Activated CD4-positive, alpha-beta T cell treated with anti-CD3 and anti-CD28 coated beads for 36 hours (primary cell): ENCODE measurements around the gene CSRNP3. TPM values are rescaled to one million over a fixed set of nuclear protein-coding genes. Genes with fewer than 3 reads are reported as not detected.

ENCODE experiments used
- ATAC-seq: fragments of 200-7000 bp; cut with Tn5 transposase; one replicate; pipeline ENCODE4 v1.10.0; 2021; ENCODE audit warnings: mild to moderate bottlenecking, moderate library complexity
- CTCF ChIA-PET: fragments of 350-600 bp; sonication (Branson Sonifier 250); formaldehyde crosslinking; loops from one replicate; lab custom pipeline; 2021; ENCODE audit warnings: antibody characterized with exemption; lab: Charles Lee
- POLR2A ChIA-PET: fragments of 350-600 bp; sonication (Branson Sonifier 250); formaldehyde crosslinking; loops from one replicate; lab custom pipeline; 2021; ENCODE audit warnings: antibody characterized with exemption, inconsistent platforms; lab: Charles Lee
- DNase-seq: peaks from one replicate; pipeline ENCODE4 v3.0.0-alpha.2; 2020
- H3K27ac Mint-ChIP-seq: one replicate; pipeline ENCODE4 v1.8.0; 2021; ENCODE audit warnings: mixed read lengths
- H3K27me3 Mint-ChIP-seq: one replicate; pipeline ENCODE4 v1.8.0; 2021; ENCODE audit warnings: mixed read lengths
- H3K36me3 Mint-ChIP-seq: one replicate; pipeline ENCODE4 v1.8.0; 2021; ENCODE audit warnings: low read depth, mixed read lengths
- H3K4me1 Mint-ChIP-seq: one replicate; pipeline ENCODE4 v1.8.0; 2021; ENCODE audit warnings: mixed read lengths
- H3K4me3 Mint-ChIP-seq: one replicate; pipeline ENCODE4 v1.8.0; 2021; ENCODE audit warnings: mild to moderate bottlenecking, moderate library complexity, mixed read lengths
- H3K9me3 Mint-ChIP-seq: one replicate; pipeline ENCODE4 v1.8.0; 2021; ENCODE audit warnings: low read depth, mixed read lengths
- intact Hi-C, 2 experiments: fragments of 100-400 bp; cut with DNase I in 1 of 2; cut with micrococcal nuclease in 1 of 2; formaldehyde crosslinking; loops; one replicate each; pipeline versions ENCODE4 v1.14.2 to v1.15.1; 2022 to 2024; cut with DNase I, micrococcal nuclease
- total RNA-seq, 2 experiments: library from RNA; stranded (reverse); gene quantifications; one replicate each; pipeline ENCODE4 v1.2.3, GENCODE V29; 2021

The CSRNP3 gene
- total RNA-seq, 2 experiments from 2014 or later: not detected

DNA sequence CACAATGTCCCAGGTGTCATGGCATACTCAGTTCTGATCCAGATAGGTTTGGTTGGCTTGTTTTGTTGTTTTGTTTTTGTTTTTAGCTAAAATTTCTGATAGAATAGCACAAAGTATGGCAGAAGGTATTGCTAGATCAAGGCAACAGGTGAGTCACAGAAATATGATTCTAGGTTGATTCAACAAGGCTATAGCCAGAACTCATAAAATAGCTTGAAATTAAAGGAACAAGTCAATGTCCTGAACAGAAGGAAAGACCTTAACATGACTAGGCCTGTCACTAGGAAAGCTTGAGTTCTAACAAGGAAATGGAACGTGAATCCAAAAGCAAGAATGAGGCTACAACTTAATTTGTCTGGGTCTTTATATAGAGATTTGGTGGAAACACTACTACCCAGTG lies 167.5 kb downstream of the CSRNP3 start:
- H3K27ac Mint-ChIP-seq: no peak overlapping the region
- no peaks in the 10 kb centered on the region for H3K9me3 Mint-ChIP-seq
- no peaks in the 10 kb centered on the region for H3K4me1 Mint-ChIP-seq
- no peaks in the 10 kb centered on the region for H3K36me3 Mint-ChIP-seq
- H3K4me3 Mint-ChIP-seq: no peak overlapping the region
- POLR2A ChIA-PET: no interaction called here
- DNase-seq: no peak
- H3K27me3 Mint-ChIP-seq: no peaks in the 10 kb centered on the region
- intact Hi-C loops: no loop called here
- ATAC-seq: no peak
- CTCF ChIA-PET: no interaction called here

DNA sequence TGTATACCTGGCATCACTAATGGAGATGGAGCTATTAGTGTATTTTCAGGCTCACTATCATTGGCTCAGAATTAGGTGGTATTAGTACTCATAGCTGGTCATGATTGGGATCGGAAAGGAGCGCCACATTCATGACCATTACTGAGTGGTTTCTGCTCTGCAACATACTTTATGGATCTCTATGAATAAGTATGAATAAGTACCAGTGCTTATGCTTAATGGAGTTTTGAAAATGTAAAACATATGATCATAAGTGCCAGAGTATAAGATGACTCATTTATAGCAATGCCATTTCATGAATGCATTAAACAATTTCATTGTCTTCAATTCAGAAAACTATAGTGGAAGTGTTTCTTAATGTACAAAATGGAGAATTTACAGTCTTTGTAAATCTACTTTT lies 167.9 kb downstream of the CSRNP3 start:
- no peak overlapping the region for H3K4me3 Mint-ChIP-seq
- no peak overlapping the region for H3K27ac Mint-ChIP-seq
- intact Hi-C loops: no loop called here
- H3K27me3 Mint-ChIP-seq: no peaks in the 10 kb centered on the region
- POLR2A ChIA-PET: no interaction called here
- ATAC-seq (no peak), DNase-seq (no peak)
- CTCF ChIA-PET: no interaction called here
- no peaks in the 10 kb centered on the region for H3K4me1 Mint-ChIP-seq
- no peaks in the 10 kb centered on the region for H3K9me3 Mint-ChIP-seq
- H3K36me3 Mint-ChIP-seq: no peaks in the 10 kb centered on the region

DNA sequence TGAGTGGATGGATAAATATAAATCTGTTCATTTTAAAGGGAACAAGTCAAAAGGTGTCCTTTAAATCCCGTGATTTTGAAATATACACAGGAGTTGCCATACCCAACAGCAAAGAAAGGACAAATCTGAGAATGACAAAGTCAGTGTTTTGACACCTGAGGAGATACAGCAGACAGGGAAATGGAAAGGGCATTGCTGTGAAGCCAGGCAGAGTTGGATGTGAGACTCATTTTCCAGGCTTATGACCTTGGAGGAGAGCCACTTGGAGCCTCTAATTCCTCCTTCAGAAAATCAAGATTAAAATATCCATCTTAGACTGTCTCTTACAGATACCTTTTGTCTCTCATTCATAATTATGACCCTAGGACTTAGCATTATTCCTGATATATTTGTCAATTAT lies 170.0 kb downstream of the CSRNP3 start:
- Mint-ChIP-seq H3K27ac (no peak overlapping the region), H3K9me3 (no peaks in the 10 kb centered on the region), H3K36me3 (no peaks in the 10 kb centered on the region), H3K27me3 (no peaks in the 10 kb centered on the region), H3K4me1 (no peaks in the 10 kb centered on the region), H3K4me3 (no peak overlapping the region)
- DNase-seq (no peak), ATAC-seq (no peak)
- ChIA-PET POLR2A (no interaction called here), CTCF (no interaction called here)
- intact Hi-C loops: no loop called here

DNA sequence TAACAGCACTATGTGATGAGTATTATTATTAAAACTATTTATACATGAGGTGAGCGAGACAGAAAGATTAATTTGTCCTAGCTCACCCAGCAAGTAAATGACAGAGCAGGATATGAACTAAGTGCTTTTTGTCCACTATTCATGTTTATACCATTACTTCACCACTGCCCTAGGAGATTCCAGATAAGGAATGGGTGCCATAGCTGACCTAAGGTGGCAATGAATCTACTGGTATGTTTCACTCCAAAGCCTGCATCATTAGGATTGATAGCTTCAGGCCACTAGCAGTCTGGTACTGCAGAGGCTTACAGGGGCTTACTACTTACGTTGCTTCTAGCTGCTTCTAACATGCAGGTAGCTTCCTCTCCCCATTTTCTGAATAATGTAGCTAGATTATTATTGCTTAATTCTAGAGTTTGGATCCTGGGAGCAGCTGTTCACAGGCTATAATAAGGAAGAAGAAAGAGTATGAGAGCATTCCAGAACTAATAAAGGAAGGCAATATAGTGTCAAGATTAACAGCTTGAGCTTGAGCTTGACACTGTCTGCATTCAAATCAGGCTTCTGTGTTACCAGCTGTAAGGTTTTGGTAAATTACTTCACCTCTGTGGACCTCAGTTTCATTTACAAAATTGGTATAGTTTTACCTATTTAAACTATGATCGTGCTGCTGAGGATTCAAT lies 170.9 kb downstream of the CSRNP3 start:
- Mint-ChIP-seq H3K9me3 (no peaks in the 10 kb centered on the region), H3K4me3 (no peak overlapping the region), H3K36me3 (no peaks in the 10 kb centered on the region), H3K27me3 (no peaks in the 10 kb centered on the region), H3K27ac (no peak overlapping the region), H3K4me1 (no peaks in the 10 kb centered on the region)
- intact Hi-C loops: no loop called here
- CTCF ChIA-PET: interaction anchor here (0.7 to 1.2 kb wide), 2 partner anchors 10 to 18 kb away, joined by 3 read pairs; no protein-coding TSS in a partner anchor
- POLR2A ChIA-PET: no interaction called here
- ATAC-seq: no peak
- DNase-seq: no peak

DNA sequence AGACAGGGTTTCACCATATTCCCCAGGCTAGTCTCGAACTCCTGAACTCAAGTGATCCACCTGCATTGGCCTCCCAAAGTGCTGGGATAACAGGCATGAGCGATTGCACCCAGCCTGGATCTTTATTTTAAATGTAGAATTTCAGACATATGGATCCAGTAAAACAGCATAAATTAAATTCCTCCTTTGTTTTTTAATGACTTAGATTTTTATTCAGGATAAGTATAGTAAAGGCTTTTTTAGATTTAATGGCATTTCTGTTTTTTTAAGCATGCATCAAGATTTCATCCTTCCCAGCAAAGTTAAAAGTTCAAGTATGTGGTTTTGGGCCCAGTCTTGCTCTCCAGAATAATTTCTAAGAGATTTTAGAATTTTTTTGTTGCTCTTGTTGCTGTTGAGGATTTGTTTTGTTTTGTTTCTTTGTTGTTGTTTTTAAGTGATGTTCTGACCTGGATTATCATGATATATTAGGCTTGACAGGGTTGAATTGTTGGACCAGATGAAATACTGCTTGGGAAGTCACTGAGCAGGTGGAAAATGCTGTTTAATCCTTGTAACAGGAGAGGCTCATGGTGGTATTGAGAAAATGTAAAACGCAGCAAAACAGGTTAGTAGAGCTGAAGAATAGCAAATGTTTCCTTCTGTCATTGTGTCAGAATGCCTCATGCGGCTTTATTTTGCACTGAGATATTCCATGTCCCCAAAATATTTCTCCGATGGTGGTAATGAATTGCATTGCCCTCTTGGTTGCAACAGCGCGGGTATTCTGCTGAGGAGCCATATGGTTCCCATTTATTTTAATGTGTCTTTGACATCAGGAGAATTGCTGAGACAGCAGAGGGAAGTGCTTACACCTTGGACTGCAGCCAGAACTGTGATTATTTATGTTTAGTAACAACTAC lies 176.7 kb downstream of the CSRNP3 start:
- Mint-ChIP-seq H3K4me1 (no peaks in the 10 kb centered on the region), H3K9me3 (no peaks in the 10 kb centered on the region), H3K36me3 (no peaks in the 10 kb centered on the region), H3K27ac (no peak overlapping the region), H3K4me3 (no peak overlapping the region), H3K27me3 (no peaks in the 10 kb centered on the region)
- DNase-seq: no peak
- ChIA-PET POLR2A (no interaction called here), CTCF (interaction anchor here (0.8 kb wide), 1 partner anchor 52 kb away, joined by 4 read pairs; no protein-coding TSS in a partner anchor)
- no peak for ATAC-seq
- intact Hi-C loops: no loop called here

DNA sequence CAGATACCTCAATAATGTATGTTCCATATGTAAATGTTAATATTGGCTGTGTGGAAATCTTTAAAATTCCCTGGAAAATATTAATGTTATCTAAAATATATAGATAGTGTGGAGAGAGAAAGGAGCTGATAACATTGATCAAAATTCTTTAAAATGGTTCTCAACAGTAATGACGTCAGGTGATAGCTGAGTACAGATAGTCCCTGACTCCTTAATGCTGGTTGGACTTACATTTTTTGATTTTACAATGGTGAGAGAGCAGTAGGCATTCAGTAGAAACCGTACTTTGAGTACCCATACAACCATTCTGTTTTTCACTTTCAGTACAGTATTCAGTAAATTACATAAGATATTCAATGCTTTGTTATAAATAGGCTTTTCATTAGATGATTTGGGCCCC lies 177.9 kb downstream of the CSRNP3 start:
- Mint-ChIP-seq H3K4me3 (no peak overlapping the region), H3K36me3 (no peaks in the 10 kb centered on the region), H3K27me3 (no peaks in the 10 kb centered on the region), H3K4me1 (no peaks in the 10 kb centered on the region), H3K9me3 (no peaks in the 10 kb centered on the region), H3K27ac (no peak overlapping the region)
- no peak for ATAC-seq
- intact Hi-C loops: no loop called here
- POLR2A ChIA-PET: interaction anchor here (0.7 kb wide), 1 partner anchor 279 kb away, joined by 3 read pairs; no protein-coding TSS in a partner anchor
- CTCF ChIA-PET: no interaction called here
- no peak for DNase-seq

DNA sequence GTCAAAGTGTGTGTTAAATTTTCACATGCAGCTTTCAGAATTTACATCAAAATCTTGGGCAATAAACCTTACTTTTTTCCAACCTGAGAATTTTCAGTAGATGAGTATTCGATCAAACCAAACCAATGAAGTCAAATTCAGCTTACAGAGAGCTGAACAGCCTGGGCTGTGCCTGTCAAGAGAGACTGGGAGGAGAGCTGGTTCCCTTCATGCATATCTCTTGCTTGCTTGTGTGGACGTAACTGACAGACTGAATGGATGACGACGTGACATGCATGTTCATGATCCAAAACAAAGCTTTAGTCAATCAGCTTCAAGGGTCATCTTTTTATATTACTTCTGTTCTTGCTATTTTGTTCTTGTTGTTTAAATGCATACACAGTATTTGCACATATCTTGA lies 179.3 kb downstream of the CSRNP3 start:
- POLR2A ChIA-PET: no interaction called here
- Mint-ChIP-seq H3K36me3 (no peaks in the 10 kb centered on the region), H3K27me3 (no peaks in the 10 kb centered on the region), H3K9me3 (no peaks in the 10 kb centered on the region), H3K4me3 (no peak overlapping the region), H3K4me1 (no peaks in the 10 kb centered on the region), H3K27ac (no peak overlapping the region)
- ATAC-seq (no peak), DNase-seq (no peak)
- CTCF ChIA-PET: no interaction called here
- intact Hi-C loops: no loop called here

DNA sequence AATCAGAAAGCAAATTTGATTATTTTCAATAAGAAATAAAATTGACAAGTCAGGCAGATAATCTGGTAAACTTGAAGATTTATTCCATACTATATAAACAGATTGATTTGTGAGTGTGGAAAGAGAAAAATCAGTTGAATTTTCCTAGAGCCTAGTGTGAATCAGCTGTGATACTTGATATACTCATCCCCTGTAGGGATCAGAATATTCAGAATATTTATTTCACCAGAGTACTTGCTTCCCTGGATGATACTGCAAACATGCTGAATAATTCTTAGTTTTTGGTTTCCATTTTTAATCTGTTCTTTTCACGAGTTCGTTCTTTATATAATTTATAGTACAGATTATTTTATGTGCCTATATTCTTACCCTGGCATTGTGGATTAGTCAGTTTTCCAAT lies 181.7 kb downstream of the CSRNP3 start:
- no peak overlapping the region for H3K27ac Mint-ChIP-seq
- DNase-seq (no peak), ATAC-seq (no peak)
- intact Hi-C loops: no loop called here
- H3K27me3 Mint-ChIP-seq: no peaks in the 10 kb centered on the region
- H3K36me3 Mint-ChIP-seq: no peaks in the 10 kb centered on the region
- POLR2A ChIA-PET: no interaction called here
- CTCF ChIA-PET: interaction anchor here (0.6 to 1.1 kb wide), 3 partner anchors 11 to 412 kb away, joined by 3 to 4 read pairs (median 3); no protein-coding TSS in a partner anchor
- no peaks in the 10 kb centered on the region for H3K4me1 Mint-ChIP-seq
- no peak overlapping the region for H3K4me3 Mint-ChIP-seq
- H3K9me3 Mint-ChIP-seq: no peaks in the 10 kb centered on the region

DNA sequence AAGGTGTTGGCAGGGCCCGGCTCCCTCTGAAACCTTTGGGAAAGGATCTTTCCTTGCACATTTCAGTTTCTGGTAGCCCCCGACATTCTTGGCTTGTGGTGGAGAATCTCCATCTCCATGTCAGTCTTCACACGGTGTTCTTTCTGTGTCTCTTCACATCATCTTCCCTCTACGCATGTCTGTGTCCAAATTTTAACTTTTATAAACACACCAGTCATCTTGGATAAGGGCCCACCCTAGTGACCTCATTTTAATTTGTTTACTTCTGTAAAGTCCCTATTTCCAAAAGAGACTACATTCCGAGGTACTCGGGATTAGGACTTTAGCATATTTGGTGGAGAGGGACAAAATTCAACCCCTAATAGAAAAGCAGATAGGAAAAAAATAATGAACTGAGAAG lies 186.2 kb downstream of the CSRNP3 start:
- intact Hi-C loops: no loop called here
- H3K9me3 Mint-ChIP-seq: no peaks in the 10 kb centered on the region
- H3K36me3 Mint-ChIP-seq: no peaks in the 10 kb centered on the region
- peaks cover 6% of the 10 kb centered on the region for H3K27me3 Mint-ChIP-seq
- H3K4me1 Mint-ChIP-seq: no peaks in the 10 kb centered on the region
- H3K4me3 Mint-ChIP-seq: no peak overlapping the region
- no peak overlapping the region for H3K27ac Mint-ChIP-seq
- DNase-seq (no peak), ATAC-seq (no peak)
- CTCF ChIA-PET: no interaction called here
- POLR2A ChIA-PET: no interaction called here

DNA sequence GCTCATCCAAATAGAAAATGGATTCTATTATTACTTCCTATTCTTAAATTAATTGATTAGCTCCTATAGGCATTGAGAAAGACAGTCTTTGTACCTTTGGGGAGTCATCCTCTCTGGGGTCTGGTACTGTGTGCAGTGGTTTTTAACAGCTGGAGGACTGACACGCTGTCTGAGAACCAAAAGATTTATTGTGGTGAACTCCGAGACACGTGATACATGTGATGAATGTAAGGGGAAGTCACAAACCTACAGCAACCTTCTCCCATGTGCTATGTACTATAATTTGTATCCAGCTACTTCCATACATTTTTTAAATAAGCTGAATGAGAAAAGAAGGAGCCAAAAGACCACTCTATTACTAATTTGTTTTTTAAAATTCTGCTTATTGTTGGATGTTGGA lies 190.9 kb downstream of the CSRNP3 start:
- H3K36me3 Mint-ChIP-seq: no peaks in the 10 kb centered on the region
- no peaks in the 10 kb centered on the region for H3K9me3 Mint-ChIP-seq
- intact Hi-C loops: no loop called here
- DNase-seq: no peak
- ChIA-PET POLR2A (no interaction called here), CTCF (no interaction called here)
- peaks cover 6% of the 10 kb centered on the region for H3K27me3 Mint-ChIP-seq
- no peak overlapping the region for H3K27ac Mint-ChIP-seq
- ATAC-seq: no peak
- no peaks in the 10 kb centered on the region for H3K4me1 Mint-ChIP-seq
- H3K4me3 Mint-ChIP-seq: no peak overlapping the region

DNA sequence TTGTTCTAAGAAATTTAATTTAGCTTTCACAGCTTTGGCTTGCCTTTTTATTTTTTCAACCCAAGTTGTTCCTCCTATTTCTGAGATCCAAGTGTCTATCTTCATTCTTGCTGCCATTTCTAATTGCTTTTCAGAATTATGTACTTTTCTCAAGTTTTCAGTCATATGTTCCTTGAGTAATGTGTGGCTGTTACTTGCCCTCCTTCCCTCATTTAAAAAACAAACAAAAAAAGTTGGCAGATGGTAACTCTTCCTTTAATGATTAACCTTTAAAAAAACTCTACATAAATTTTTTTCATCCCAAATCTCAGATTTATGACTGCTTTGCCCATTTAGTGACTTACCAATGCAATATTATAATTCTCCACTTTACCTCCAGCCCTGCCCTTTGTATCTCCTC lies 193.2 kb downstream of the CSRNP3 start:
- Mint-ChIP-seq H3K9me3 (peaks cover 5% of the 10 kb centered on the region), H3K4me3 (no peak overlapping the region), H3K27me3 (peaks cover 6% of the 10 kb centered on the region), H3K36me3 (no peaks in the 10 kb centered on the region), H3K27ac (no peak overlapping the region), H3K4me1 (no peaks in the 10 kb centered on the region)
- POLR2A ChIA-PET: no interaction called here
- no peak for ATAC-seq
- intact Hi-C loops: no loop called here
- no peak for DNase-seq
- CTCF ChIA-PET: no interaction called here

DNA sequence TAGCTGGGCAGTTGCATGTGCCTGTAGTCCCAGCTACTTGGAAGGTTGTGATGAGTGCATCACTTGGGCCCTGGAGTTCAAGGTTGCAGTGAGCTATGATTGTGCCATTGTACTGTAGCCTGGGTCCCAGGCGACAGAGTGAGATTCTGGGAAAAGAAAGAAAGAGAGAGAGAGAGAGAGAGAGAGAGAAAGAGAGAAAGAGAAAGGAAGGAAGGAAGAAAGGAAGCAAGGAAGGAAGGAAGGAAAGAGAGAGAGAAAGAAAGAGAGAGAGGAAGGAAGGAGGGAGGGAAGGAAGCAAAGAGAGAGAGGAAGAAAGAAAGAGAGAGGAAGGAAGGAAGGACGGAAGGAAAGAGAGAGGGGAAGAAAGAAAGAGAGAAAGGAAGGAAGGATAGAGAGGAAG lies 196.1 kb downstream of the CSRNP3 start:
- Mint-ChIP-seq H3K4me3 (no peak overlapping the region), H3K4me1 (no peaks in the 10 kb centered on the region), H3K36me3 (no peaks in the 10 kb centered on the region), H3K27me3 (no peaks in the 10 kb centered on the region), H3K9me3 (peaks cover 5% of the 10 kb centered on the region), H3K27ac (no peak overlapping the region)
- DNase-seq: no peak
- intact Hi-C loops: no loop called here
- CTCF ChIA-PET: no interaction called here
- POLR2A ChIA-PET: no interaction called here
- ATAC-seq: no peak
